Middle frontal gyrus (tissue), 1 donor: Measurements from ENCODE around the gene FTO.
"Not testable (repeated sequence)": the region's sequence is repeated elsewhere in the genome, so short reads cannot be mapped to it uniquely, and the experiment has no call there.

ENCODE experiments used
- DNase-seq: peaks from one replicate; pipeline ENCODE4 v3.0.0-alpha.2; 2015; ENCODE audit warnings: low spot score; ENCODE audit errors: extremely low spot score

Gene FTO

DNA sequence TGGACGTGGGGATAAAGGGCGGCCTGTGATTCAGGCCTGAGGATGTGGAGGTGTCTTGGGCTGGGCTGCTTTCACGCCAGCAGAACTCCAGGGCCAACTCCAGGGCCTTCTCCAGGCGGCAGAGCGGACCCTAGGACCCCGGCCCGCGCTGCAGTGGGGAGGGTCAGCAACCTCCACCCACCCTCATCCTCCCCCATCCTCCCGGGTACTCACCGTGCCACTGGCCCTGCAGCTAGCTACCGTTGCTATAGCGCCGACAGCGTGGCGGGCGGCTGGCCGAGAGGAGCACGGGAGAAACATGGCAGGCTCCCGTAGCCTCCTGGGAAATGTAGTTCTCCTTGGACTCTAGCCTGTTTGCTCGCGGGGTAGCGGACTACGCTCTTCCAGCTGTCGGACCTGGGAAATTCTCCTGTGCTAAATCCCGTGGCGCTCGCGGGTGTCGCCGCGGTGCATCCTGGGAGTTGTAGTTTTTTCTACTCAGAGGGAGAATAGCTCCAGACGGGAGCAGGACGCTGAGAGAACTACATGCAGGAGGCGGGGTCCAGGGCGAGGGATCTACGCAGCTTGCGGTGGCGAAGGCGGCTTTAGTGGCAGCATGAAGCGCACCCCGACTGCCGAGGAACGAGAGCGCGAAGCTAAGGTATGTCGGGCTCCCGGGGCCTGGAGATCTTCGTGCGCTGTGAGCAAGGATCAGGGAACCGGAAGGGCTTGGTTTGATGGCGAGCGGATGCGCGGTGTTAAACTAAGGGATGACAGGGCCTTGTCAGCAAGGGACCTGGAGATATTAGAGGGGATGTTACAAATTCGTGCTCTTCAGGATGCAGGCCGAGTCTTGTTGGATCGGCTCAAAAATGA, at the start of gene FTO, which contains the start of gene RPGRIP1L:
Gene FTO, plus strand, starts transcription at position 567 of the 855 bp plus-strand sequence.
Gene RPGRIP1L, minus strand, starts transcription at position 270 of the 855 bp plus-strand sequence. CDS start 3,136 bp downstream, outside the sequence.
- peak; percentile 97 for DNase-seq

DNA sequence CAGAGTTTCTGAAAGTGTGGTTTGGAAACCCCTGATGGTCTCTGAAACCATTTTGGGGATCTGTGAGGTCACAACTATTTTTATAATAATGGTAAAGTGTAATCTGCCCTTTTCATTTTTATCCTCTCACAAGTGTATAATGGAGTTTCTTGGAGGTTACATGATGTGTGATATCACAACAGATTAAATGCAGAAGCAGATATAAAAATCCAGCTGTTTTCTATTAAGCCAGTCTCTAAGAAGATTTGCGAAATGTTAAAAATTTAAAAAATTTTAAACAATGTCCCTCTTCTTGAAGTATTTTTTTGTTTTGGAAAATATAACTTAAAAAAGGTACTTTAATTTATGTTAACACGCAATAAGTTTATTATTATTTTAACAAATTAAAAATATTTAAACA, 49.0 kb upstream of the FTO start:
- DNase-seq = no peak

DNA sequence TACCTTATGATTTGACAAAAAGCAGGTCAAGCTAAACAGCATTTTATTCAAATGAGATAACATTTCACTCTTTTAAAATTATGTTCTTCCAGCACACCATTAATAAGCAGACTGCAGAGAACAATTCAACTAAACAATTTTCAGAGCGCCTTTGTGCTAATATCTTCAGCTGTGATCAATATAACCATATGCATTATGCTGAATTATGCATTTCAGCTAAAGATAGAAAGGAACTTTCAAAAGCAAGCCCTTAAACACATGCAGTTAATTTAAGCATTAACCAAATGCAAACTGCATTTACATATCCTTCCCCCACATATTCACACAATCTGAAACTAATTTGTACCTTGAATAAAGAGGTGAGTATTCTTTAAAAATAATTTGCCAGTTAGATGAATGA, 41.9 kb upstream of the FTO start:
- DNase-seq = no peak

DNA sequence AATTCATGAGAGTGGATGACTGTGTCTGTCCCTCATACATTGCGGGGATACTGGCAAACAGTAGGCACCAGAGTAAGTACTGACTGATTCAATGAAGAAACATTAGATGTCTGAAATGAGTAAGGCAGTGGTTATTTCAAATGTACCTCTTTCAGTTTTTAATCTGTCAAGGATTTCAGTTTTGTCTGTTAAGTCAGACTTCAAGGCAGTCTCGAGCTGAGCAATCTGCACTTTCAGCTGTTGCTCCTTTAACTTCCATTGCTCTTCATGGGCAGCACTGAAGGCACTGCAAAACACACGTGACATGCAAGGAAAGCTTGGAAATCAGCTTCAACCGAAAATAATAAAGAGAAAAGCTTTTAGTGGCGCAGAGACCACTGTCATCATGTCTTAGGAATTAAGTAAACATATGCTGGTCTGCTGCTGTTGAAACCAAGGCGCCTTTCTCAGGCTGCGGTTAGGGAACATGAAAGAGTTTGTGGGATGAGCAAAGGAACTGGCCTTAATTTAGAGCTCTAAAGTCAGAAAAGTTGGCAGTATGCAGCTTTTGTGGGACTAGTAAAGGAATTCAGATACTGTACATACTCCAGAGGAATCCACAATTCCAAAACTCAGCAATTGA, 39.1 kb upstream of the FTO start:
- DNase-seq = no peak

DNA sequence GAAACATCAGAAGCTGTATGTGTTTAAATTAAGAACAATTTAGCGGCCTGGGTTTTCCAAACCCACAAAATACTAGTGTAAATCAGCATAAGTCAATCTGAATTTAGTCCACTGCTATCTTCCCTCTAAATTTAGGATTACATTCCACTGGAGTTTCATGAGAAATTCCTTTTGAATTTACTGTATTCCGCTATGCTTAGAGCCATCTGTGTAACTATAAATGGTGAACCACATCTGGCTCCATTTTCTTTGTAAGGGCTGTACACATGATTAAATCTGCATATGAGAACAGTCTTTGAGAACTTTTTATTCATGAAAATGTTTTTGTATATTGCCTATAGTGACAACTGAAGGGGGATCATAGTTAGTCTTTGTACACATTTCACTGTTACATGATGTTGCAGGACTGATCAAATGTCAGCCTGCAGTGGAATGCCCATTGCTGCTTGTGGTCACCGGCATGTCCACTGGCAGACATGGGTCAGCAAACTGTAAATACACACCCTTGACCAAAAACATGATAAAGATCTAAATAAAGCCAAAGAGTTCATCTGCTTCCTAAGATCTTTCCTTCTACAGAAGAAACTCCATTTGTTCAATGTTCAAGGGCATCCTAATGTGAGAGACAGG, 37.1 kb upstream of the FTO start:
- no peak for DNase-seq

DNA sequence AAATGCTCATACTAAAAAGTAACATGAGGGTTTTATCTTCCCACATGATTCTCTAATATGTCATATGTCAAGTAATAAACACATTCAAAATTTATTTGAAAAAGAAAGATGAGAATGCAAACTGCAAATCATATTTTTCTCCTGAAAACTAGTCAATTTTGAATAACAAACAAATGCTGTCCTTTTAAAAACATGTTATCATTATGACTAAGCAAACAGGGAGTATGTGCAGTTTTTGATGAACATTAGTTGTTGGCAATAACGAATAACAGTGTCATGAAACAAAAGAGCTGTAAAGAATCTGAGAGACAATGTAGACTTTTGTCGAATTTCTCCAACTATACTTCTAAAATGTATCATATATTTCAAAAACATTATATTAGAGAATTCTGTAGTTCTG, 35.1 kb upstream of the FTO start:
- no peak for DNase-seq

DNA sequence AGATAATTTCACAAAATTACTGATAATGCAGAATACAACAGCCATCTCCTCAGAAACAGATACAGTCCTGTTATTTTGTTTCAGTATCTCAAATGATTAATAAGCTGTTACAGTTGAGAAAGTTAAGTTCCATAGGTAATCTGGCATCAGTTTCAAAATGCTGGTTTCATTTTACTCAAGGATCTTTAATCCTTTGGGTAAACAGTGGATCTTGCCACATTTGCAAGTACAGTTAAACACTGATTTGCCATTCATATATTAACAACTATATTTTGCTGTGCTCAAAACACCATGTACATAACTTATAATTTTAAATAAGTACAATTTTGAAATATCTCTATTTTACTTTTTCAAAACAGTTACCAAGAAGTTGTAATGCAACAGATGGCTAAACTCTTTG, 31.5 kb upstream of the FTO start:
- no peak for DNase-seq

DNA sequence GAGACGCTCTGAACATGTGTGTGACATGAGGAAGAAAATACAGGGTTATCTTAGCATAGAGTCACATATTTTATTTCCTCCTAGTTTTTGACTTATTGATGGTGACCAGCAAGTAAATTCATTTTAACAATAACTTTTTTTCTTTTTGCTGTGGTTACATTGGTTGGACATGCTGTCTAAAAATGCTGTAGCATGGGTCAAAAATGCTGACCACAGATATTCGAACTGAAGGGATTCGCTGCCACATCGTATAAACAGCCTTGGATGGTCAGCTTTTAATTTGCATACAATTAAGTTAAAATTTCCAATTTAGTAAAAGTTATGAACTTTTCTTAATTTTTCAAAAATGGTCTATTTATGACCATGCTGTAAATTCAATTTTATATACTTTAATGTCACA, 30.8 kb upstream of the FTO start:
- no peak for DNase-seq

DNA sequence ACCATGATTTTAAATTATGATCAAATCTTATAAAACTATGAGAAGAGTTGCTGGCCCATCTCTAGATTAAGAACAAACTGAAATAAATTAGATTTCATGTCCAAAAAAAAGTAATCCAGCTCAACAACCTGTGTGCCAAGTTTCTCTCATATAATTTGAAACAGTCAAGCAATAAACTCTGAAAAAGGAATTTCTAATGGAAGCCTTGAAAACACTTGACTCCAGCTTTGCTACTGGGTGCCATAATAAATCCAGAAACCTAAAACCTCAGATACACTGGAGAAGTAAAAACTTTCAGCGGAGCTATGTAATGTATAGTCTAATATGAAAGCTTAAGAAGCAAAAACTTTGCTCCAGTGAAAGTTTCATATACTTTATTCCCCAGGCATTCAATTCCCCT, 25.8 kb upstream of the FTO start:
- no peak for DNase-seq

DNA sequence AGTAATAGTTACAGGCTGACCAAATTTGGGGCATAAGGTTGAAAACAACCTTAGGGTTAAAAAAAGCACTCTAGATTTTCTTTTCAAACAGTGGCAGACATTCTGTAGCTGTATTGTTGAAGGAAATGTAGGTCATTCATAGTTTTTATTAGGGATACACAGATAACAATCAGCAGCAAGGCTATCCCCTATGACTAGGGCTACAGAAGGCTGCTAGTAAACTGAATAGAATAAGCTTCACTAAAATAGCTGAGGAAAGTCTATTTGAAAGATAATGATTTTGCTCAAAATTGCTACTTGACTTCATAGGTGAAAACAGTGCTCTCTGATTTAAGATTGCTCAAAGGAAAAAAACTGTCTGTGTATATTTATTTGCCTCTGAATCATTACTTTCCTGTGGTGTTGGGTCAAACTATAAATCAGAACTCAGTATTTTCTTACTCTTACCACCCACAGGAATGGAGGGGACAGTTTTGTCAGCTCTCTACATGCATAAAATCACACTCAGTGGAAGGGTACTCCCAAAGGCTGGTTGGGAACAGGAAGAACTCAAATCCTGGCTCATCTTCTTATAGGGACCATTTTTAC, 25.1 kb upstream of the FTO start:
- DNase-seq = no peak

DNA sequence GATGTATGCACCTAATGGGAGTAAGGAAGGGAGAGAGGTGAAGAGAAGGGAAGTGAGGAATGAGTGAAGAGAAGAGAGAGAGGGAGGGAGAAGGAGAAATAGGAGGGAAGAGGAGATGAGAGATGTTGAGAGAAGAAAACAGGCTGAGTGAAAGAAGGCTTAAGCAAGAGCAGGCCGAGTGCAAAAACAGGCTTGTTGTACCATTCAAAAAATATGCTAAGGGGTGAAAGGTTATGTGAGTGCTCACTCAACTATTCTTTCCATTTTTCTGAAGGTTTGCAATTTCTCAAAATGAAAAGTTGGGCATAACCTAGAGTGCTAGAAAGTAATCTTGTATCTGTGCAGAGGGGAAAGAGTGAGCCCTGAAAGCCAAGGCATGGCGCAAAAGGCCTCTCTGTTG, 23.2 kb upstream of the FTO start:
- DNase-seq = no peak

DNA sequence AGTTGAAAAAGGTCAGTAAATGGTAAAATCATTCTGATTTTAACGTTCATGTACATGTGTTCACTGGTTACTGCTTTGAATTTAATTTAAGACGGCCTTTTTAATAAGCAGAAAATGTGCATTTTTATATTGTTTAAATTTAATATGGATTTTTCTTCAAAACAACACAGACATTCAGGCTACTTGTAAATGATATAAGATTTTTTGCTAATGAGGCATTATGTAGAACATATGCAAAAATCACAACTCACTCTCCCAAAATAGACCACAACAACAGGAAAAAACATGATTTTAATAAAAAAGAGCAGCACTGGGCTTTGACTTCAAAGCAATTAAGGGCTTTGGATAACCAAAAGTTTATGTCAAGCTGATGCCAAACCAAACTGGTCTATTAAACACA, 22.6 kb upstream of the FTO start:
- DNase-seq = no peak

DNA sequence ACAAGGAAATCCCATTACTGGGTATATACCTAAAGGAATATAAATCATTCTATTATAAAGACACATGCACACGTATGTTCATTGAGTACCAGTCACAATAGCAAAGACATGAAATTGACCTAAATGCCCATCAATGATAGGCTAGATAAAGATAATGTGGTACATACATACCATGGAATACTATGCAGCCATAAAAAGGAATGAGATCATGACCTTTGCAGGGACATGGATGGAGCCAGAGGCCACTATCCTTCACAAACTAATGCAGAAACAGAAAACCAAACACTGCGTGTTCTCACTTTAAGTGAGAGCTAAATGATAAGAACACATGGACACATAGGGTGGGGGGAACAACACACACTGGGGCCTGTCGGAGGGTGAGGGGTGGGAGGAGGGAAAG, 18.6 kb upstream of the FTO start:
- DNase-seq = not testable (repeated sequence)

DNA sequence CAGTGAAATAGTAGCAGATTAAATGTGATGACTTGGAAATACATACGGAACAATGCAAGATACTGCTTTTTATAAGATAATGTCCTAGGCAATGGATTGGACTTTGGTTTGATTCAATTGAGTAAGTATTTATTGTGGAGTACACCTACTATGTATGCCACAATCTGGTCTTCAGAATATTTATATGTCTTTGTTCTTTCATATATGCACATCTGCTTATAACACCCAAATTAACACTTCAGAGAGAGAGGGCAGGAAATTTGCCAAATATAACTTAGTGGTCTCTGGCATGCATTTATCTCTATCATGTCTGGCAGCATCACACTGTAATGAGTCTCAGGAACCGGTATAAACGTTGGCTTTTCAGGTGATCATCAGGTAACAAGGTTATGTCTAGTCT, 17.2 kb upstream of the FTO start:
- DNase-seq = no peak

DNA sequence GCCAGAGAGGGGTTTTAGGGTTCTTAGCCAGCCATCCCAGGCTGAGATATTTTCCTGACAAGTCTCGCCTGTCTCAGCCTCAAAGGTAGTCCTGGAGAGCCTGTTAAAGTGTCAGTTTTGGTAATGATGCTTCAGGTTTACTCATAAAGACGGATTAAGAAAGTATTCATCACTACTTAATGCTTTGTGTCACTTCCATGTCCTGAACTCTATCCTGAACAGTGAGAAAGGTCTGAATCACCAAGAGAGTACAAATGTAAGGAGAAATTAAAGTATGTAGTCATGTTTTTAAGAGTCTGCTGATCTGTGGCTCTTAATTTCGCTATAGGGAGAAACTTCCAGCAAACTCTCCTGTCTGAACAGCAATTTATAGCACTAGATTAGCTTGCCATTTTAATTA, 14.3 kb upstream of the FTO start:
- DNase-seq = no peak

DNA sequence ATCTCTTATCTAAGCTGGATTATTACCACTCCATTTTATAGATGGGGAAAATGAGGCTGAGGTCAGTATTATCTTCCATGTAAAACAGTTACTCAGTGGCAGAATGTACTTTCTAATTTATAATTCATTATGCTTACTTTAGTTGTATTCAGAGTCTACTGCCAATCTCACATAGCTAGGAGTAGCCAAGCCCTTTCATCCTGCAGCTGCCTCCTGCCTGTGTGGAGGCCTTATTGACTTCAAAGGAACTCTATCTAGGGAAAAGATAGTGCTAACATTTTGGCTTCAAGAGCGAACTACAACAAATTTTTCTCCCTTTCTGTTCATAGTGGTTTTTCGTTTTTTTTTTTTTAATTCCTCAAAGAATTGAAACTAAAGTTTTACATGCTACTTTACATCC, 13.2 kb upstream of the FTO start:
- DNase-seq = no peak

DNA sequence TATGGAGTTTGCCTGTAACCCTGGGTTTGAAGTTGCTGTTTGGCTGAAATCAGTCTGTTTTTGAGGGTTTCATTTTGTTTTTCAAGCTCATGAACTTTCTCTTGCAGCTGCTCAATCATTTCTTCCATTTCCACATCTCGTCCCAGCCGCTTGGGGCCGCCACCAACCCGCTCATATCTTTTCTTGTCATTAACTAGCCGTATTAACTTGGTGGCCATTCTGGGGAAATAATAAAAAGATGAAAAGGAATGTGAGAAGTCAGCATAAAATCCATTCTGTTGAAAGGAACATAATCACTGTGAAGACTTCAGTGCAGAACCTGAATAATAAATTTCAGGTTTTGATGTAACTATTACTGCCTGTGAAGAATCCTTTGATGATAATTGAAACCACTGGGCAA, 11.8 kb upstream of the FTO start:
- DNase-seq = no peak

DNA sequence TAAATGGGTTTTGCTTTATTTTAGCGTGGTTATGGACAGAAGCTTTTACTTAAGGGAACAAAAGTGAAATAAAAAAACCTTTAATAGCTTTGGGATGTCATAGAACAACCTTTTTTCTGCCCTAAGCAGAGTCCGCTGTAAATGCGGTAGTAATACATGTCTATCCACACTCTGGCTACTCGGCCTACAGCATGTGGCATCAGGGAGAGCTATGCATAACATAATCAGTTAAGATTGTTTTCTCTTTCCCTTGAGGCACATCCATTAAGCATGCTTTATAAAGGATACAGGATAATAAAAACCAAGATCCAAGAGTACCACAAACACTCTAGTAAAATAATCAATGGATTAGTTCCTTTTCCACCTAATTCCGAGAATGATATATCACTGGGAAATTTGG, 10.6 kb upstream of the FTO start:
- DNase-seq = no peak

DNA sequence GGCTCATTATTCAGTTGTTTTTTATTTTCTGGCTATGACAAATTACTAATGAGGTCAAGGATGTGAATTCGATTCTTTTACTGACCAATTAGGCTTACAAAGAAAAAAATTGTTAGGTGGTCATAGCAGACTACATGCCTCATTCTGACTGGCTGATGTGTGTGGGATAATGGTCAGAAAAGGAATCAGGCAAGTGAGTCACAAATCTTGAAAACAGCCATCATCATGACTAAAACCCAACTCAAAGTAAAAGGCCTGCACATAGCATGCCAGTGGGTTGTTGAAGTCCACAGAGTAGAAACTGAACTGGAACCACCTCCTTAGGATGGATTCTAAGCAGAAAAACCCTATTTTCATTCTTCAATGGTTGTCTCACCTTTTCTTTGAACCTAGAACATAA, 8.9 kb upstream of the FTO start:
- no peak for DNase-seq

DNA sequence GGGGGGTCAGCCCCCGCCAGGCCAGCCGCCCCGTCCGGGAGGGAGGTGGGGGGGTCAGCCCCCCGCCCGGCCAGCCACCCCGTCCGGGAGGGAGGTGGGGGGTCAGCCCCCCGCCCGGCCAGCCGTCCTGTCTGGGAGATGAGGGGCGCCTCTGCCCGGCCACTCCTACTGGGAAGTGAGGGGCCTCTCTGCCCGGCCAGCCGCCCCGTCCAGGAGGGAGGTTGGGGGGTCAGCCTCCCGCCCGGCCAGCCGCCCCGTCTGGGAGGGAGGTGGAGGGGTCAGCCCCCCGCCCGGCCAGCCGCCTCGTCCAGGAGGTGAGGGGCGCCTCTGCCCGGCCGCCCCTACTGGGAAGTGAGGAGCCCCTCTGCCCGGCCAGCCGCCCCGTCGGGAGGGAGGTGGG, 5.7 kb upstream of the FTO start:
- not testable (repeated sequence) for DNase-seq

DNA sequence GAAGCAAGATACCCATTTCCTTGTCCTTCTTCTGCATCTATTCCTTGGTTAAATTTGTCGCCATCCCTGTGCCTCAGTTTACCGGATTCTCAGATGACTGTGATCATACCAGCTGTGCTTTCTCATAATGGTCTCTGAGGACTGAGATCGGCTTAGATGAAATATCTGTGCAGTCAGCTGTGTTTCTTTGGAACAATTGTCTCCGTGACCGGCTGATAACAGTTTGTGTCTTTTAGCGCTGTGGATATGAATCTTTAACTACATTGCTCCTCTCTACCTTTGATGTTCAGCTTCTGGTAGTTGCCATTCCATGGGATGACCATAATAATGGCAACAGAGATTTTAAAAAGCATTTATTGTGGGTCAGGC, 473 bp downstream of the FTO start:
- no peak for DNase-seq

DNA sequence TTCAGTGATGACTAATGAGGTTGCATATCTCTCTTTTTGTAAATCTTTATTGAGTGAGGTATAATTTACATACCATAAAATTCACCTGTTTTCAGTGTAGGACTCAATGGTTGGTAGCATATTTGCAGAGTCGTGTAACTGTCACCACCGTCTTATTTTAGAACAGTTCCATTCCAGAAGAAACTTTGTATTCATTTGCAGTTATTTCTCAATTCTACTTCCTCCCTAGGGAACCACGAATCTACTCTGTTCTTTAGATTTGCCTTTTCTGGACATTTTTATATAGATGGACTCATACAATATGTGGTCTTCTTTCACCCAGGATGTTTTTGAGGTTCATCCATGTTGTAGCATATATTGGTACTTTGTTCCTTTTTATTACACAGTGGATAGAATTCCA, 3.7 kb downstream of the FTO start:
- DNase-seq = no peak
